B cell (primary cell): ENCODE data around the gene GHR. TPM values are rescaled to one million over a fixed set of nuclear protein-coding genes. Genes with fewer than 3 reads are reported as not detected.

Source experiments
- ATAC-seq: fragments of 200-7000 bp; cut with Tn5 transposase; one replicate; pipeline ENCODE4 v1.10.0; 2021; ENCODE audit warnings: low read depth, mild to moderate bottlenecking, moderate number of reproducible peaks, moderate library complexity
- CTCF ChIA-PET: fragments of 350-600 bp; sonication (Branson Sonifier 250); formaldehyde crosslinking; loops from one replicate; lab custom pipeline; 2021; ENCODE audit warnings: antibody characterized with exemption, inconsistent platforms; lab: Charles Lee
- POLR2A ChIA-PET: fragments of 350-600 bp; sonication (Branson Sonifier 250); formaldehyde crosslinking; loops from one replicate; lab custom pipeline; 2021; ENCODE audit warnings: antibody characterized with exemption; lab: Charles Lee
- DNase-seq: peaks from one replicate; pipeline ENCODE4 v3.0.0; 2013
- H2AFZ ChIP-seq: 2 replicates; pipeline ENCODE4 v1.6.1; 2012; ENCODE audit warnings: mild to moderate bottlenecking, low read depth, low read length; ENCODE audit not compliant: insufficient read depth, poor library complexity, severe bottlenecking
- H3K27ac ChIP-seq, 2 donors: 1 replicate in 1 of 2; 2 replicates in 1 of 2; pipeline ENCODE4 v1.5.1; 2012 to 2013; ENCODE audit warnings: low read length in 2 of 2, mild to moderate bottlenecking in 2 of 2, moderate library complexity in 1 of 2
- H3K27me3 ChIP-seq, 4 experiments: fragments of 200-600 bp in 1 of 4; sonication (generic) in 1 of 4; replicated peaks in 1 of 4; 1 replicate in 2 of 4; 2 replicates in 2 of 4; pipeline versions ENCODE4 v1.6.1 to v1.7.0; 2013 to 2016; ENCODE audit warnings: low read length in 3 of 4, mild to moderate bottlenecking in 2 of 4, mixed read lengths in 1 of 4, moderate library complexity in 1 of 4; ENCODE audit not compliant: insufficient read depth in 4 of 4, control insufficient read depth in 3 of 4; ENCODE audit errors: control extremely low read depth in 1 of 4
- H3K36me3 ChIP-seq, 2 experiments: replicated peaks in 1 of 2; 1 replicate in 1 of 2; 2 replicates in 1 of 2; pipeline versions ENCODE4 v1.6.1 to v1.7.1; 2013; ENCODE audit warnings: low read length in 1 of 2; ENCODE audit not compliant: insufficient read depth in 2 of 2, control insufficient read depth in 1 of 2; ENCODE audit errors: control extremely low read depth in 1 of 2, extremely low read depth in 1 of 2
- H3K4me1 ChIP-seq, 2 donors: fragments of 200-600 bp in 1 of 2; sonication (generic) in 1 of 2; 1 replicate in 1 of 2; 2 replicates in 1 of 2; pipeline versions ENCODE4 v1.5.1 to v1.6.1; 2013 to 2017; ENCODE audit warnings: low read length in 2 of 2; ENCODE audit not compliant: control insufficient read depth in 2 of 2, insufficient read depth in 2 of 2
- H3K4me2 ChIP-seq: replicated peaks from 2 replicates; pipeline ENCODE3; 2012; ENCODE audit warnings: mild to moderate bottlenecking, low read depth, low read length; ENCODE audit not compliant: poor library complexity, severe bottlenecking
- H3K4me3 ChIP-seq, 5 experiments: fragments of 200-600 bp in 1 of 5; sonication (generic) in 1 of 5; 1 replicate in 3 of 5; 2 replicates in 2 of 5; pipeline versions ENCODE4 v1.5.1 to v1.7.0; 2011 to 2016; ENCODE audit warnings: low read length in 4 of 5, mild to moderate bottlenecking in 4 of 5, low read depth in 2 of 5, control low read depth in 1 of 5, moderate library complexity in 1 of 5; ENCODE audit not compliant: insufficient read depth in 1 of 5; ENCODE audit errors: control extremely low read depth in 1 of 5, extremely low read depth in 1 of 5
- H3K79me2 ChIP-seq: fragments of 200-600 bp; sonication (generic); one replicate; pipeline ENCODE4 v1.6.0; 2016; ENCODE audit warnings: low read length; ENCODE audit not compliant: control insufficient read depth, insufficient read depth
- H3K9ac ChIP-seq: fragments of 200-600 bp; sonication (generic); 2 replicates; pipeline ENCODE4 v1.6.1; 2017; ENCODE audit warnings: mild to moderate bottlenecking, low read length, moderate library complexity
- H3K9me3 ChIP-seq, 3 donors: one replicate each; pipeline versions ENCODE4 v1.6.1 to v1.7.1; 2013; ENCODE audit warnings: low read length in 2 of 3; ENCODE audit not compliant: control insufficient read depth in 2 of 3, insufficient read depth in 1 of 3; ENCODE audit errors: control extremely low read depth in 1 of 3
- H4K20me1 ChIP-seq: 2 replicates; pipeline ENCODE4 v1.6.0; 2012; ENCODE audit warnings: mild to moderate bottlenecking, low read length; ENCODE audit not compliant: insufficient read depth, control insufficient read depth, poor library complexity, severe bottlenecking
- H3K27ac Mint-ChIP-seq: one replicate; pipeline ENCODE4 v1.8.0; 2021; ENCODE audit warnings: mixed read lengths
- H3K27me3 Mint-ChIP-seq: one replicate; pipeline ENCODE4 v1.8.0; 2021; ENCODE audit warnings: mixed read lengths
- H3K4me1 Mint-ChIP-seq: one replicate; pipeline ENCODE4 v1.8.0; 2021; ENCODE audit warnings: mixed read lengths
- H3K4me3 Mint-ChIP-seq: one replicate; pipeline ENCODE4 v1.8.0; 2021; ENCODE audit warnings: mixed read lengths
- H3K9me3 Mint-ChIP-seq: one replicate; pipeline ENCODE4 v1.8.0; 2022; ENCODE audit warnings: mixed read lengths; ENCODE audit not compliant: insufficient read depth
- CTCF ChIP-seq: fragments of 200-600 bp; IDR thresholded peaks from one replicate; pipeline ENCODE4 v1.8.0; 2022; ENCODE audit warnings: antibody characterized with exemption, mild to moderate bottlenecking
- EZH2 ChIP-seq: IDR thresholded peaks from 2 replicates; pipeline ENCODE4 v1.6.1; 2012; ENCODE audit warnings: borderline replicate concordance, low read depth, mild to moderate bottlenecking, moderate library complexity, low read length; ENCODE audit not compliant: insufficient read depth, poor library complexity, severe bottlenecking
- WGBS: methylation state at CpG from one replicate; pipeline ENCODE4 v1.1.5; 2013; ENCODE audit warnings: missing lambda C conversion rate; ENCODE audit not compliant: insufficient coverage; 5-methylcytosine and 5-hydroxymethylcytosine counted together
- intact Hi-C: fragments of 100-400 bp; cut with micrococcal nuclease; formaldehyde crosslinking; loops from one replicate; pipeline ENCODE4 v1.10.0; 2022
- polyA plus RNA-seq: library from polyadenylated mRNA; depleted of rRNA; stranded (reverse); fragments of >200 nt; gene quantifications from 2 replicates; pipeline ENCODE4 v1.2.3, GENCODE V29; 2012
- total RNA-seq, 2 donors: library from RNA; stranded (reverse); fragments of 120-200 nt in 1 of 2; gene quantifications; 1 replicate in 1 of 2; 2 replicates in 1 of 2; pipeline versions ENCODE4 v1.2.3 to v1.2.4, GENCODE V29; 2013 to 2022

The GHR gene
- total and polyA plus RNA-seq, 2 donors (not counting 1 experiment from before 2014, with no cell fraction given), result not detected

- ATAC-seq (no peak), DNase-seq (no peak)
- no peak overlapping the region for H2AFZ ChIP-seq
- H3K4me1 ChIP-seq, result no peaks in the 10 kb centered on the region
- WGBS, result no CpG with 5 or more reads among the region's 2 CpGs
- no peak for TF ChIP-seq EZH2
- TF ChIP-seq CTCF, result no peak
- POLR2A ChIA-PET, result no interaction called here
- Mint-ChIP-seq H3K4me3 (no peak overlapping the region), H3K27ac (no peak overlapping the region), H3K4me1 (no peaks in the 10 kb centered on the region), H3K27me3 (no peaks in the 10 kb centered on the region), H3K9me3 (no peaks in the 10 kb centered on the region)
- no peak overlapping the region for H3K27ac ChIP-seq
- no peak overlapping the region for H3K4me3 ChIP-seq
- no peaks in the 10 kb centered on the region for H3K36me3 ChIP-seq
- no peaks in the 10 kb centered on the region for H3K79me2 ChIP-seq
- intact Hi-C loops, result no loop called here
- no peak overlapping the region for H3K4me2 ChIP-seq
- H3K9me3 ChIP-seq, result no peaks in the 10 kb centered on the region
- H3K9ac ChIP-seq, result no peak overlapping the region
- CTCF ChIA-PET, result no interaction called here
- no peaks in the 10 kb centered on the region for H4K20me1 ChIP-seq
- no peaks in the 10 kb centered on the region for H3K27me3 ChIP-seq
Observed at GRCh38 chr5:42506662-42507061, 83.4 kb downstream of the GHR start.

- ChIA-PET CTCF (no interaction called here), POLR2A (no interaction called here)
- Histone ChIP-seq H2AFZ (no peak overlapping the region), H3K4me1 (no peaks in the 10 kb centered on the region), H3K4me2 (no peak overlapping the region), H3K4me3 (no peak overlapping the region), H3K36me3 (no peaks in the 10 kb centered on the region), H3K27me3 (no peaks in the 10 kb centered on the region), H3K9me3 (no peaks in the 10 kb centered on the region), H3K27ac (no peak overlapping the region), H3K79me2 (no peaks in the 10 kb centered on the region), H4K20me1 (no peaks in the 10 kb centered on the region), H3K9ac (no peak overlapping the region)
- intact Hi-C loops, result no loop called here
- 85% methylated on average over 3 of the region's 5 CpGs for WGBS
- Mint-ChIP-seq H3K27ac (no peak overlapping the region), H3K27me3 (no peaks in the 10 kb centered on the region), H3K9me3 (no peaks in the 10 kb centered on the region), H3K4me3 (no peak overlapping the region), H3K4me1 (no peaks in the 10 kb centered on the region)
- DNase-seq (no peak), ATAC-seq (no peak)
- TF ChIP-seq CTCF (no peak), EZH2 (no peak)
Observed at GRCh38 chr5:42507451-42508097, 84.3 kb downstream of the GHR start.
